Measurements from ENCODE around the gene SIN3B.

DNA sequence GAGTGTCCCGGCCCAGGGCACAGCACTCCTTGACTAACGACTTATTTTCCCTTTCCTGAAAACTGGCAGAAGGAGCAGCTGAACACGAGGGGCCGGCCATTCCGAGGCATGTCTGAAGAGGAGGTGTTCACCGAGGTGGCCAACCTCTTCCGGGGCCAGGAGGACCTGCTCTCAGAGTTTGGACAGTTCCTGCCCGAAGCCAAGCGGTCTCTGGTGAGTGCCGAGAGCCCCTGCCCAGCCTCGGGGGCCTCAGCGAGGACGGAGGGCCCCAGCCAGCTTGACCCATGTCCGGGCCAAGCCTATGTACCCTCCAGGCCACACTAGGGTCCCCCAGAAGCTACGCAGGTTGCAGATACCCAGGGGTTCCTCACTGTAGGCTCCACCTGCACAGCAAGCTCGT, 17.7 kb downstream of the SIN3B start:
- TF ChIP-seq, protein P1, sequence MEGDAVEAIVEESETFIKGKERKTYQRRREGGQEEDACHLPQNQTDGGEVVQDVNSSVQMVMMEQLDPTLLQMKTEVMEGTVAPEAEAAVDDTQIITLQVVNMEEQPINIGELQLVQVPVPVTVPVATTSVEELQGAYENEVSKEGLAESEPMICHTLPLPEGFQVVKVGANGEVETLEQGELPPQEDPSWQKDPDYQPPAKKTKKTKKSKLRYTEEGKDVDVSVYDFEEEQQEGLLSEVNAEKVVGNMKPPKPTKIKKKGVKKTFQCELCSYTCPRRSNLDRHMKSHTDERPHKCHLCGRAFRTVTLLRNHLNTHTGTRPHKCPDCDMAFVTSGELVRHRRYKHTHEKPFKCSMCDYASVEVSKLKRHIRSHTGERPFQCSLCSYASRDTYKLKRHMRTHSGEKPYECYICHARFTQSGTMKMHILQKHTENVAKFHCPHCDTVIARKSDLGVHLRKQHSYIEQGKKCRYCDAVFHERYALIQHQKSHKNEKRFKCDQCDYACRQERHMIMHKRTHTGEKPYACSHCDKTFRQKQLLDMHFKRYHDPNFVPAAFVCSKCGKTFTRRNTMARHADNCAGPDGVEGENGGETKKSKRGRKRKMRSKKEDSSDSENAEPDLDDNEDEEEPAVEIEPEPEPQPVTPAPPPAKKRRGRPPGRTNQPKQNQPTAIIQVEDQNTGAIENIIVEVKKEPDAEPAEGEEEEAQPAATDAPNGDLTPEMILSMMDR (IDR thresholded peaks at IDR 0.05; ENCODE audit: low read length), result no peak
- no peak for TF ChIP-seq EZH2 (IDR thresholded peaks at IDR 0.05; ENCODE audit: borderline replicate concordance, low read length)
